SU-DHL-6 (cell line): ENCODE results near the gene SATB2.

Experiments used
- H2AFZ ChIP-seq: fragments of 200-600 bp; sonication (generic); 2 replicates; pipeline ENCODE4 v1.6.1; 2014; ENCODE audit warnings: low read depth, mild to moderate bottlenecking, moderate library complexity, mixed read lengths, antibody characterized with exemption, low read length; ENCODE audit not compliant: severe bottlenecking
- H3F3A ChIP-seq: fragments of 200-600 bp; shearing (Covaris generic); 2 replicates; pipeline ENCODE4 v1.6.0; 2016; ENCODE audit warnings: antibody characterized with exemption, mild to moderate bottlenecking; ENCODE audit not compliant: insufficient read depth
- H3K27ac ChIP-seq: fragments of 200-600 bp; sonication (generic); 2 replicates; pipeline ENCODE4 v1.5.1; 2016; ENCODE audit warnings: low read depth, mild to moderate bottlenecking, low read length, moderate library complexity, mixed read lengths
- H3K27me3 ChIP-seq: fragments of 200-600 bp; sonication (generic), shearing (Covaris generic); 2 replicates; pipeline ENCODE4 v1.6.0; 2014; ENCODE audit warnings: mild to moderate bottlenecking, low read length
- H3K36me3 ChIP-seq: fragments of 200-600 bp; sonication (generic); 2 replicates; pipeline ENCODE4 v1.6.1; 2014; ENCODE audit warnings: mild to moderate bottlenecking, low read length, mixed read lengths
- H3K4me2 ChIP-seq: fragments of 300-600, 200-600 bp; shearing (Covaris generic), sonication (generic); 2 replicates; pipeline ENCODE4 v1.6.0; 2014; ENCODE audit warnings: low read length, low read depth, mild to moderate bottlenecking; ENCODE audit not compliant: poor library complexity, severe bottlenecking
- H3K4me3 ChIP-seq: fragments of 200-600 bp; sonication (generic); 2 replicates; pipeline ENCODE4 v1.5.1; 2014; ENCODE audit warnings: antibody characterized with exemption, low read length, mild to moderate bottlenecking, mixed read lengths; ENCODE audit not compliant: insufficient read depth, poor library complexity, severe bottlenecking
- H3K79me2 ChIP-seq: fragments of 200-600 bp; sonication (generic); 2 replicates; pipeline ENCODE4 v1.6.1; 2014; ENCODE audit warnings: mild to moderate bottlenecking, low read length, moderate library complexity; ENCODE audit not compliant: insufficient read depth
- H3K9ac ChIP-seq: fragments of 200-600 bp; sonication (generic); 2 replicates; pipeline ENCODE4 v1.7.0; 2014; ENCODE audit warnings: mild to moderate bottlenecking, low read length
- H3K9me2 ChIP-seq: fragments of 200-600 bp; sonication (generic); replicated peaks from 2 replicates; pipeline ENCODE4 v1.6.1; 2014; ENCODE audit warnings: low read length; ENCODE audit not compliant: insufficient read depth
- H3K9me3 ChIP-seq: fragments of 200-600 bp; sonication (generic); 2 replicates; pipeline ENCODE4 v1.6.1; 2014; ENCODE audit warnings: low read length, mixed read lengths; ENCODE audit not compliant: insufficient read depth
- H4K20me1 ChIP-seq: fragments of 200-600 bp; sonication (generic); 2 replicates; pipeline ENCODE4 v1.6.1; 2014; ENCODE audit warnings: low read depth, mild to moderate bottlenecking, antibody characterized with exemption, low read length, moderate library complexity, mixed read lengths
- EZH2phosphoT487 ChIP-seq: fragments of 200-600 bp; sonication (generic), shearing (Covaris generic); conservative IDR thresholded peaks from 2 replicates; pipeline ENCODE4 v1.6.1; 2018; ENCODE audit warnings: mild to moderate bottlenecking, antibody characterized with exemption, low read length, moderate library complexity, mixed read lengths
- TF ChIP-seq, protein P1 (sequence below): fragments of 200-600 bp; sonication (generic); IDR thresholded peaks from one replicate; pipeline ENCODE4 v1.5.1; 2017; ENCODE audit warnings: antibody characterized with exemption, mild to moderate bottlenecking, low read length, moderate library complexity; ENCODE audit not compliant: insufficient read depth, poor library complexity, severe bottlenecking

SATB2 gene

DNA sequence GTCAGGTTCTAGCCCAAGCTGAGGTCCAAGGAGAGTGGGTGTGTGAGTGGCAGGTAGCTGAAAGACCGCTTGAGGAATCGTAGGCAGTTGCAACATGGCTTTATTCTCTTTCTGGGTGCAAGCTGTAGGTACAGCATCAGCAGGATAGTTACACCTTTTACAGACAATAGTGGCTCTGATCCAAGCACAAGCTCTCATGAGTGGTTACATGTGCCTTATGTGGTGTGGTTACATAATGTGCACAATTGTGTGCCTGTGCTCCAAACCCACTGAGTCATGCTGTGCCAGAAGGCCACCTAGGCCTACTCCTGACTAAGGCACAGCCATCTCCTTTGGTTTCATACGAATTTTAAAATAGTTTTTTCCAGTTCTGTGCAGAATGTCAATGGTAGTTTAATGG is 227.6 kb downstream of the SATB2 start:
- no peaks in the 10 kb centered on the region for H3K79me2 ChIP-seq
- no peak overlapping the region for H3K4me3 ChIP-seq
- no peaks in the 10 kb centered on the region for H3K27me3 ChIP-seq
- H2AFZ ChIP-seq = no peak overlapping the region
- TF ChIP-seq EZH2phosphoT487 = no peak
- TF ChIP-seq, protein P1, sequence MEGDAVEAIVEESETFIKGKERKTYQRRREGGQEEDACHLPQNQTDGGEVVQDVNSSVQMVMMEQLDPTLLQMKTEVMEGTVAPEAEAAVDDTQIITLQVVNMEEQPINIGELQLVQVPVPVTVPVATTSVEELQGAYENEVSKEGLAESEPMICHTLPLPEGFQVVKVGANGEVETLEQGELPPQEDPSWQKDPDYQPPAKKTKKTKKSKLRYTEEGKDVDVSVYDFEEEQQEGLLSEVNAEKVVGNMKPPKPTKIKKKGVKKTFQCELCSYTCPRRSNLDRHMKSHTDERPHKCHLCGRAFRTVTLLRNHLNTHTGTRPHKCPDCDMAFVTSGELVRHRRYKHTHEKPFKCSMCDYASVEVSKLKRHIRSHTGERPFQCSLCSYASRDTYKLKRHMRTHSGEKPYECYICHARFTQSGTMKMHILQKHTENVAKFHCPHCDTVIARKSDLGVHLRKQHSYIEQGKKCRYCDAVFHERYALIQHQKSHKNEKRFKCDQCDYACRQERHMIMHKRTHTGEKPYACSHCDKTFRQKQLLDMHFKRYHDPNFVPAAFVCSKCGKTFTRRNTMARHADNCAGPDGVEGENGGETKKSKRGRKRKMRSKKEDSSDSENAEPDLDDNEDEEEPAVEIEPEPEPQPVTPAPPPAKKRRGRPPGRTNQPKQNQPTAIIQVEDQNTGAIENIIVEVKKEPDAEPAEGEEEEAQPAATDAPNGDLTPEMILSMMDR = no peak
- no peaks in the 10 kb centered on the region for H3K9me3 ChIP-seq
- no peak overlapping the region for H3K4me2 ChIP-seq
- H4K20me1 ChIP-seq = no peaks in the 10 kb centered on the region
- H3K9me2 ChIP-seq = no peaks in the 10 kb centered on the region
- H3K27ac ChIP-seq = no peak overlapping the region
- no peak overlapping the region for H3K9ac ChIP-seq
- no peaks in the 10 kb centered on the region for H3K36me3 ChIP-seq
- no peaks in the 10 kb centered on the region for H3F3A ChIP-seq

DNA sequence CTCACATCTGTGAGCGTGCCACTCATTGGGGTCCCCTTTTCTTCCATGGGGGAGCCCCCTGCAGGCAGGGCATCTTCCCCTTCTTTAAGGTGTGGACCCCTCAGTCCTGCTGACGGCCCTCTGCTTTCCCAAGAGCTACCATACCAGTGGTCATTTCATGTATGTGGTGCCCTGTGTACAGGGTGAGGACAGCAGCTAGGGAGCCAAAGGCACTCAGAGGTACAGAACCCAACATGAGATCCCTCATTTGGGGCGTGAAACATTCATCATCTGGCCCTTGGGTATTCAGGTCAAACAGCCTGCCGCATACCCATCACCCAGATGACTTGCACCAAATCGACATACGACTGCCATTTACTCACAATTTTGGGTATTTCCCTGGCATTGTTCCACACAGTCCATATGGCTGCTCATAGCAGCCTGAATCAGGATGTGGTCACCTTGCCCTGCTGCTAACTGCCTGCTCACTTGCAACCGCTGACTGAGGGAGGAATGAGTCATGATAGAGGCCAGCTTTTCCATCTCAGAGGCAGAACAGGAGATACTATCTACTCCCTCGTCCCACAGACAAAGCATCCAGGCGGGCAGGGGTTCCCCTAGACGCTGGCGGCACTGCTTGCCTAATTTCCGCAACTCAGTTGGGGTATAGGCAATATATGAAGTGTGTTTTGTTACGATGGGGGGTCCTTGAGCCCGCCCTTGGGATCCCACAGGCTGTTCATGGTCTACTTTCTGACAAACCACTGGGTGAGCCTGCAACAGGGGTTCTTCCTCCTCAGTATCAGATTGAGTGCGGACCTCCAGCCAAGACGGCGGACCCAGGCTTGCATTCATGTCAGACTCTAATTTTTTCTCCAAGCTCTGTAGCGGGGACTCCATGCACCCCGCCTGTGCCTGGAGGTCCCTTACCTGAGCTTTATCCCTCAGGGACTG is 228.6 kb downstream of the SATB2 start:
- H3K79me2 ChIP-seq = no peaks in the 10 kb centered on the region
- no peaks in the 10 kb centered on the region for H3F3A ChIP-seq
- H3K4me2 ChIP-seq = no peak overlapping the region
- no peaks in the 10 kb centered on the region for H4K20me1 ChIP-seq
- TF ChIP-seq, protein P1 = no peak
- no peak for TF ChIP-seq EZH2phosphoT487
- no peaks in the 10 kb centered on the region for H3K9me3 ChIP-seq
- H3K9ac ChIP-seq = no peak overlapping the region
- no peaks in the 10 kb centered on the region for H3K9me2 ChIP-seq
- H3K36me3 ChIP-seq = no peaks in the 10 kb centered on the region
- no peak overlapping the region for H3K4me3 ChIP-seq
- H3K27ac ChIP-seq = no peak overlapping the region
- H3K27me3 ChIP-seq = no peaks in the 10 kb centered on the region
- H2AFZ ChIP-seq = no peak overlapping the region

DNA sequence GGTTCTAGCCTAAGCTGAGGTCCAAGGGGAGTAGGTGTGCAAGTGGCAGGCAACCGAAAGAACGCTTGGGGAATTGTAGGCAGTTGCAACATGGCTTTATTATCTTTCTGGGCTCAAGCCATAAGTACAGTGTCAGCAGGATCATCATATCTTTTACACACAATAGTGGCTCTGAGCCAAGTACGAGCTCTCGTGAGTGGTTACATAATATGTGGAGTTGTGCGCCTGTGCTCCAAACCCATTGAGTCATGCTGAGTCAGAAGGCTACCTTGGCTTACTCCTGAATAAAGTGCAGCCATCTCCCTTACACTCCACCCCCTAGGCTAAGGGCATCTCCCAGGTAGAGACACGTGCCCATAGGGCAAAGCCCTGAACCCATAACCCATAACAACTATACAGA is 233.9 kb downstream of the SATB2 start:
- Histone ChIP-seq H3F3A (no peaks in the 10 kb centered on the region), H4K20me1 (no peaks in the 10 kb centered on the region), H3K27ac (no peak overlapping the region), H3K79me2 (no peaks in the 10 kb centered on the region), H3K9me2 (no peaks in the 10 kb centered on the region), H3K4me2 (no peak overlapping the region), H3K4me3 (no peak overlapping the region), H3K9me3 (no peaks in the 10 kb centered on the region), H2AFZ (no peak overlapping the region), H3K36me3 (no peaks in the 10 kb centered on the region), H3K27me3 (no peaks in the 10 kb centered on the region), H3K9ac (no peak overlapping the region)
- no peak for TF ChIP-seq EZH2phosphoT487
- TF ChIP-seq, protein P1 = no peak
